GM19395 (cell line): ENCODE measurements around the gene MLX.
A peak's percentile ranks its signal among the peaks of the same experiment; 100 is the strongest.
"Not testable (repeated sequence)": the region's sequence is repeated elsewhere in the genome, so short reads cannot be mapped to it uniquely, and the experiment has no call there.

Experiments
- ATAC-seq: cut with Tn5 transposase; IDR thresholded peaks from one replicate; pipeline ENCODE4 v1.9.1; 2021; ENCODE audit warnings: mild to moderate bottlenecking, moderate library complexity; ENCODE audit not compliant: unreplicated experiment

MLX gene

GRCh38 chr17:42617956-42618431 is 51.1 kb downstream of the MLX start:
- ATAC-seq: peak; percentile 12

- peak; percentile 73 for ATAC-seq
Measured at GRCh38 chr17:42618442-42619150, 51.7 kb downstream of the MLX start.

- ATAC-seq: not testable (repeated sequence)
Measured at GRCh38 chr17:42621987-42622386, 55.1 kb downstream of the MLX start.
